NCI-H345 (cell line): ENCODE data around the gene PRPF38A.

Experiments used
- DNase-seq: peaks from one replicate; lab custom pipeline; 2025; lab: John Stamatoyannopoulos, UW

The PRPF38A gene

GRCh38 chr1:52461821-52462220 is 57.4 kb downstream of the PRPF38A start:
- DNase-seq = no peak

- no peak for DNase-seq
These were observed 59.5 kb downstream of the PRPF38A start for GRCh38 chr1:52463891-52464290.

- DNase-seq = no peak
These were observed 64.7 kb downstream of the PRPF38A start for GRCh38 chr1:52469108-52469507.
